OCI-LY1 (cell line): ENCODE data around the gene CASP1.

ENCODE experiments used
- H2AFZ ChIP-seq: fragments of 200-600 bp; sonication (generic), shearing (Covaris generic); 2 replicates; pipeline ENCODE4 v1.6.0; 2014; ENCODE audit warnings: antibody characterized with exemption, mild to moderate bottlenecking, low read length
- H3F3A ChIP-seq: fragments of 200-600 bp; sonication (generic), shearing (Covaris generic); 2 replicates; pipeline ENCODE4 v1.6.0; 2014; ENCODE audit warnings: mild to moderate bottlenecking, antibody characterized with exemption, low read length, moderate library complexity; ENCODE audit not compliant: insufficient read depth
- H3K27ac ChIP-seq: fragments of 200-600 bp; sonication (generic); 2 replicates; pipeline ENCODE4 v1.5.1; 2014; ENCODE audit warnings: low read length, mixed run types, mild to moderate bottlenecking, low read depth; ENCODE audit not compliant: poor library complexity, severe bottlenecking
- H3K27me3 ChIP-seq: fragments of 200-600 bp; sonication (generic); 2 replicates; pipeline ENCODE4 v1.6.0; 2014; ENCODE audit warnings: antibody characterized with exemption, mild to moderate bottlenecking, low read length, moderate library complexity; ENCODE audit not compliant: insufficient read depth
- H3K36me3 ChIP-seq: fragments of 200-600 bp; sonication (generic); 2 replicates; pipeline ENCODE4 v1.6.1; 2014; ENCODE audit warnings: mild to moderate bottlenecking, antibody characterized with exemption, low read length, moderate library complexity, mixed read lengths; ENCODE audit not compliant: insufficient read depth
- H3K4me1 ChIP-seq: fragments of 200-600 bp; sonication (generic); 2 replicates; pipeline ENCODE4 v1.5.1; 2014; ENCODE audit warnings: mild to moderate bottlenecking, low read length, moderate library complexity; ENCODE audit not compliant: insufficient read depth, severe bottlenecking
- H3K4me2 ChIP-seq: fragments of 200-600 bp; sonication (generic), shearing (Covaris generic); 2 replicates; pipeline ENCODE4 v1.6.1; 2014; ENCODE audit warnings: low read length
- H3K4me3 ChIP-seq: fragments of 200-600 bp; sonication (generic); 2 replicates; pipeline ENCODE4 v1.5.1; 2014; ENCODE audit warnings: low read length, low read depth, mild to moderate bottlenecking, mixed read lengths; ENCODE audit not compliant: poor library complexity, severe bottlenecking
- H3K79me2 ChIP-seq: fragments of 200-600 bp; shearing (Covaris generic); 2 replicates; pipeline ENCODE4 v1.6.1; 2016; ENCODE audit warnings: mixed run types, low read length, mixed read lengths; ENCODE audit not compliant: insufficient read depth
- H3K9ac ChIP-seq: fragments of 200-600 bp; sonication (generic), shearing (Covaris generic); 2 replicates; pipeline ENCODE4 v1.6.1; 2014; ENCODE audit warnings: mild to moderate bottlenecking, low read length, mixed read lengths
- H3K9me2 ChIP-seq: fragments of 200-600 bp; sonication (generic), shearing (Covaris generic); 2 replicates; pipeline ENCODE4 v1.6.1; 2014; ENCODE audit warnings: low read depth, mild to moderate bottlenecking, low read length, mixed read lengths
- H3K9me3 ChIP-seq: fragments of 200-600 bp; shearing (Covaris generic); 2 replicates; pipeline ENCODE4 v1.6.1; 2014; ENCODE audit warnings: low read length, mixed read lengths
- H4K20me1 ChIP-seq: fragments of 200-600 bp; sonication (generic), shearing (Covaris generic); 2 replicates; pipeline ENCODE4 v1.6.0; 2016; ENCODE audit warnings: mild to moderate bottlenecking, low read length; ENCODE audit not compliant: insufficient read depth
- CTCF ChIP-seq: fragments of 200-600 bp; sonication (generic), shearing (Covaris generic); IDR thresholded peaks from 2 replicates; pipeline ENCODE4 v1.5.1; 2017; ENCODE audit warnings: mild to moderate bottlenecking, antibody characterized with exemption, low read length, moderate library complexity, mixed read lengths
- EZH2 ChIP-seq: fragments of 200-600 bp; sonication (generic), shearing (Covaris generic); IDR thresholded peaks from 2 replicates; pipeline ENCODE4 v1.8.0; 2017; ENCODE audit warnings: borderline replicate concordance, mixed run types, mild to moderate bottlenecking, antibody characterized with exemption, low read length, moderate library complexity, mixed read lengths

CASP1 gene

GRCh38 chr11:105033343-105033742, 1.6 kb downstream of the CASP1 start:
- TF ChIP-seq EZH2 (no peak), CTCF (no peak)
- no peak overlapping the region for H3K4me3 ChIP-seq
- no peak overlapping the region for H3K4me2 ChIP-seq
- H3F3A ChIP-seq, result no peaks in the 10 kb centered on the region
- H3K79me2 ChIP-seq, result no peaks in the 10 kb centered on the region
- H2AFZ ChIP-seq, result no peak overlapping the region
- no peaks in the 10 kb centered on the region for H4K20me1 ChIP-seq
- no peaks in the 10 kb centered on the region for H3K4me1 ChIP-seq
- H3K9ac ChIP-seq, result no peak overlapping the region
- no peaks in the 10 kb centered on the region for H3K9me2 ChIP-seq
- no peak overlapping the region for H3K27ac ChIP-seq
- H3K36me3 ChIP-seq, result no peaks in the 10 kb centered on the region
- H3K9me3 ChIP-seq, result no peaks in the 10 kb centered on the region
- H3K27me3 ChIP-seq, result no peaks in the 10 kb centered on the region

GRCh38 chr11:105032495-105032894, 2.4 kb downstream of the CASP1 start:
- no peaks in the 10 kb centered on the region for H3K27me3 ChIP-seq
- H3K9me2 ChIP-seq, result no peaks in the 10 kb centered on the region
- no peak overlapping the region for H3K4me2 ChIP-seq
- no peak overlapping the region for H2AFZ ChIP-seq
- no peaks in the 10 kb centered on the region for H3K79me2 ChIP-seq
- no peak overlapping the region for H3K9ac ChIP-seq
- H3K9me3 ChIP-seq, result no peaks in the 10 kb centered on the region
- H3K27ac ChIP-seq, result no peak overlapping the region
- H3F3A ChIP-seq, result no peaks in the 10 kb centered on the region
- no peak overlapping the region for H3K4me3 ChIP-seq
- no peaks in the 10 kb centered on the region for H3K36me3 ChIP-seq
- no peaks in the 10 kb centered on the region for H3K4me1 ChIP-seq
- TF ChIP-seq EZH2, result no peak
- TF ChIP-seq CTCF, result no peak
- H4K20me1 ChIP-seq, result no peaks in the 10 kb centered on the region

GRCh38 chr11:105027678-105028077, 7.3 kb downstream of the CASP1 start:
- no peak overlapping the region for H2AFZ ChIP-seq
- no peaks in the 10 kb centered on the region for H3K9me3 ChIP-seq
- no peaks in the 10 kb centered on the region for H3F3A ChIP-seq
- no peak for TF ChIP-seq CTCF
- no peak for TF ChIP-seq EZH2
- no peaks in the 10 kb centered on the region for H3K9me2 ChIP-seq
- H3K4me3 ChIP-seq, result no peak overlapping the region
- H3K79me2 ChIP-seq, result no peaks in the 10 kb centered on the region
- no peaks in the 10 kb centered on the region for H4K20me1 ChIP-seq
- H3K4me2 ChIP-seq, result no peak overlapping the region
- no peaks in the 10 kb centered on the region for H3K27me3 ChIP-seq
- no peak overlapping the region for H3K9ac ChIP-seq
- H3K36me3 ChIP-seq, result no peaks in the 10 kb centered on the region
- H3K4me1 ChIP-seq, result no peaks in the 10 kb centered on the region
- H3K27ac ChIP-seq, result no peak overlapping the region
